CD8-positive, alpha-beta memory T cell (primary cell): ENCODE measurements around the gene TYK2. TPM values are rescaled to one million over a fixed set of nuclear protein-coding genes. Genes with fewer than 3 reads are reported as not detected.

ENCODE experiments used
- CTCF ChIA-PET: fragments of 350-600 bp; sonication (Branson Sonifier 250); formaldehyde crosslinking; loops from one replicate; lab custom pipeline; 2021; ENCODE audit warnings: antibody characterized with exemption; lab: Charles Lee
- POLR2A ChIA-PET: fragments of 350-600 bp; sonication (Branson Sonifier 250); formaldehyde crosslinking; loops from one replicate; lab custom pipeline; 2021; ENCODE audit warnings: antibody characterized with exemption; lab: Charles Lee
- DNase-seq, 5 donors: peaks; one replicate each; pipeline versions ENCODE4 v3.0.0 to v3.0.0-alpha.2; 2020 to 2022; ENCODE audit warnings: mixed read lengths in 1 of 5
- H3K27ac ChIP-seq: one replicate; pipeline ENCODE4 v1.7.0; 2013; ENCODE audit warnings: low read depth, mild to moderate bottlenecking, low read length, moderate library complexity
- H3K27me3 ChIP-seq: 2 replicates; pipeline ENCODE4 v1.7.0; 2013; ENCODE audit warnings: low read length, mild to moderate bottlenecking; ENCODE audit not compliant: insufficient read depth, poor library complexity, severe bottlenecking
- H3K36me3 ChIP-seq: 2 replicates; pipeline ENCODE4 v1.7.0; 2013; ENCODE audit warnings: mild to moderate bottlenecking, low read length, moderate library complexity; ENCODE audit not compliant: insufficient read depth
- H3K4me1 ChIP-seq: 2 replicates; pipeline ENCODE4 v1.7.0; 2013; ENCODE audit warnings: mild to moderate bottlenecking, low read length, moderate library complexity; ENCODE audit not compliant: insufficient read depth
- H3K4me3 ChIP-seq: 2 replicates; pipeline ENCODE4 v1.7.0; 2013; ENCODE audit warnings: mild to moderate bottlenecking, low read length
- H3K9me3 ChIP-seq: 2 replicates; pipeline ENCODE4 v1.7.0; 2013; ENCODE audit warnings: mild to moderate bottlenecking, low read length
- H3K27ac Mint-ChIP-seq, 8 donors: one replicate each; pipeline ENCODE4 v1.8.0; 2020 to 2021; ENCODE audit warnings: mixed read lengths in 8 of 8, mild to moderate bottlenecking in 6 of 8, inconsistent platforms in 3 of 8, moderate library complexity in 3 of 8
- H3K27me3 Mint-ChIP-seq, 2 donors: one replicate each; pipeline ENCODE4 v1.8.0; 2020 to 2021; ENCODE audit warnings: mixed read lengths in 2 of 2, mild to moderate bottlenecking in 1 of 2, moderate library complexity in 1 of 2
- H3K36me3 Mint-ChIP-seq, 3 donors: one replicate each; pipeline ENCODE4 v1.8.0; 2020 to 2021; ENCODE audit warnings: mixed read lengths in 3 of 3, inconsistent platforms in 1 of 3, mild to moderate bottlenecking in 1 of 3
- H3K4me1 Mint-ChIP-seq, 3 donors: one replicate each; pipeline ENCODE4 v1.8.0; 2020 to 2021; ENCODE audit warnings: mixed read lengths in 3 of 3, inconsistent platforms in 1 of 3, mild to moderate bottlenecking in 1 of 3
- H3K4me3 Mint-ChIP-seq, 7 donors: one replicate each; pipeline ENCODE4 v1.8.0; 2020 to 2021; ENCODE audit warnings: mixed read lengths in 7 of 7, mild to moderate bottlenecking in 6 of 7, moderate library complexity in 4 of 7, inconsistent platforms in 2 of 7
- H3K9me3 Mint-ChIP-seq, 5 donors: one replicate each; pipeline ENCODE4 v1.8.0; 2020 to 2022; ENCODE audit warnings: mixed read lengths in 5 of 5, mild to moderate bottlenecking in 3 of 5, moderate library complexity in 2 of 5, inconsistent platforms in 1 of 5
- polyA plus RNA-seq: library from polyadenylated mRNA; unstranded; fragments of 300-500 nt; fragmentation: Illumina TruSeq; gene quantifications from one replicate; pipeline ENCODE4 v1.2.3, GENCODE V29; 2021
- total RNA-seq, 2 experiments: library from RNA; stranded (reverse); gene quantifications; one replicate each; pipeline ENCODE4 v1.2.3, GENCODE V29; 2021

TYK2 gene
- total and polyA plus RNA-seq, 3 experiments from 2014 or later, result 74.4 to 212 (median 210) TPM

GRCh38 chr19:10362259-10362658 is 18.1 kb downstream of the TYK2 start:
- no peaks in the 10 kb centered on the region for H3K9me3 ChIP-seq
- H3K36me3 Mint-ChIP-seq, result peaks cover 3 to 85% (median 9%) of the 10 kb centered on the region in 3 donors
- ChIA-PET CTCF (no interaction called here), POLR2A (interaction anchor here (0.6 kb wide), 1 partner anchor 88 kb away, joined by 5 read pairs; no protein-coding TSS in a partner anchor)
- no peak for DNase-seq
- no peaks in the 10 kb centered on the region for H3K27me3 Mint-ChIP-seq
- H3K36me3 ChIP-seq, result peaks cover 15% of the 10 kb centered on the region
- H3K27me3 ChIP-seq, result no peaks in the 10 kb centered on the region
- no peak overlapping the region for H3K27ac ChIP-seq
- no peak overlapping the region for H3K4me3 ChIP-seq
- no peaks in the 10 kb centered on the region for H3K4me1 Mint-ChIP-seq
- H3K4me1 ChIP-seq, result no peaks in the 10 kb centered on the region
- H3K4me3 Mint-ChIP-seq, result no peak overlapping the region
- H3K9me3 Mint-ChIP-seq, result no peaks in the 10 kb centered on the region
- H3K27ac Mint-ChIP-seq, result no peak overlapping the region

- no peak overlapping the region for H3K27ac Mint-ChIP-seq
- CTCF ChIA-PET, result no interaction called here
- DNase-seq, result no peak
- H3K27me3 ChIP-seq, result no peaks in the 10 kb centered on the region
- H3K9me3 ChIP-seq, result no peaks in the 10 kb centered on the region
- no peak overlapping the region for H3K4me3 ChIP-seq
- H3K4me1 Mint-ChIP-seq, result no peaks in the 10 kb centered on the region
- H3K9me3 Mint-ChIP-seq, result no peaks in the 10 kb centered on the region
- H3K4me3 Mint-ChIP-seq, result no peak overlapping the region
- H3K27me3 Mint-ChIP-seq, result no peaks in the 10 kb centered on the region
- POLR2A ChIA-PET, result no interaction called here
- no peaks in the 10 kb centered on the region for H3K4me1 ChIP-seq
- H3K36me3 ChIP-seq, result peaks cover 15% of the 10 kb centered on the region
- peaks cover 2 to 82% (median 9%) of the 10 kb centered on the region in 3 donors for H3K36me3 Mint-ChIP-seq
- H3K27ac ChIP-seq, result no peak overlapping the region
These were observed 18.8 kb downstream of the TYK2 start for GRCh38 chr19:10361569-10362011.

- H3K27ac ChIP-seq, result no peak overlapping the region
- no peaks in the 10 kb centered on the region for H3K9me3 ChIP-seq
- ChIA-PET POLR2A (interaction anchor here (0.6 kb wide), 2 partner anchors 137 to 1825 kb away, joined by 3 to 4 read pairs; no protein-coding TSS in a partner anchor), CTCF (no interaction called here)
- no peaks in the 10 kb centered on the region for H3K4me1 ChIP-seq
- H3K27me3 ChIP-seq, result no peaks in the 10 kb centered on the region
- no peaks in the 10 kb centered on the region for H3K4me1 Mint-ChIP-seq
- H3K4me3 Mint-ChIP-seq, result no peak overlapping the region
- no peak overlapping the region for H3K4me3 ChIP-seq
- peaks cover 20% of the 10 kb centered on the region for H3K36me3 ChIP-seq
- peaks cover 4 to 77% (median 10%) of the 10 kb centered on the region in 3 donors for H3K36me3 Mint-ChIP-seq
- H3K27me3 Mint-ChIP-seq, result peaks cover 0 to 2% of the 10 kb centered on the region in 2 donors
- H3K27ac Mint-ChIP-seq, result no peak overlapping the region
- no peaks in the 10 kb centered on the region for H3K9me3 Mint-ChIP-seq
- no peak for DNase-seq
These were observed 23.9 kb downstream of the TYK2 start for GRCh38 chr19:10356431-10356830.

- H3K4me3 ChIP-seq, result no peak overlapping the region
- no peaks in the 10 kb centered on the region for H3K4me1 ChIP-seq
- peak in 3 of 5 donors; percentile 18 to 29 (median 18) for DNase-seq
- Mint-ChIP-seq H3K36me3 (peaks cover 0 to 71% (median 10%) of the 10 kb centered on the region in 3 donors), H3K4me1 (no peaks in the 10 kb centered on the region), H3K9me3 (no peaks in the 10 kb centered on the region), H3K4me3 (peak overlapping the region in 1 of 7 donors; percentile 54), H3K27ac (no peak overlapping the region), H3K27me3 (peaks cover 0 to 2% of the 10 kb centered on the region in 2 donors)
- ChIA-PET CTCF (interaction anchor here (1.0 kb wide), 1 partner anchor 35 kb away, joined by 3 read pairs; no protein-coding TSS in a partner anchor), POLR2A (interaction anchor here (0.8 kb wide), 1 partner anchor 52 kb away, joined by 3 read pairs; no protein-coding TSS in a partner anchor)
- H3K9me3 ChIP-seq, result no peaks in the 10 kb centered on the region
- H3K27me3 ChIP-seq, result no peaks in the 10 kb centered on the region
- H3K36me3 ChIP-seq, result peaks cover 16% of the 10 kb centered on the region
- H3K27ac ChIP-seq, result no peak overlapping the region
These were observed 26.5 kb downstream of the TYK2 start for GRCh38 chr19:10353793-10354391.

GRCh38 chr19:10352764-10353671 is 27.4 kb downstream of the TYK2 start:
- Histone ChIP-seq H3K27me3 (no peaks in the 10 kb centered on the region), H3K9me3 (no peaks in the 10 kb centered on the region), H3K4me3 (no peak overlapping the region), H3K4me1 (no peaks in the 10 kb centered on the region), H3K27ac (no peak overlapping the region), H3K36me3 (peaks cover 16% of the 10 kb centered on the region)
- Mint-ChIP-seq H3K4me3 (no peak overlapping the region), H3K9me3 (no peaks in the 10 kb centered on the region), H3K4me1 (no peaks in the 10 kb centered on the region), H3K27ac (no peak overlapping the region), H3K36me3 (peaks cover 0 to 66% (median 10%) of the 10 kb centered on the region in 3 donors), H3K27me3 (peaks cover 0 to 2% of the 10 kb centered on the region in 2 donors)
- POLR2A ChIA-PET, result no interaction called here
- CTCF ChIA-PET, result no interaction called here
- no peak for DNase-seq

GRCh38 chr19:10346509-10346908 is 33.9 kb downstream of the TYK2 start:
- Histone ChIP-seq H3K9me3 (no peaks in the 10 kb centered on the region), H3K27me3 (no peaks in the 10 kb centered on the region), H3K27ac (no peak overlapping the region), H3K4me1 (no peaks in the 10 kb centered on the region), H3K36me3 (no peaks in the 10 kb centered on the region), H3K4me3 (no peak overlapping the region)
- Mint-ChIP-seq H3K9me3 (no peaks in the 10 kb centered on the region), H3K4me1 (no peaks in the 10 kb centered on the region), H3K27ac (no peak overlapping the region), H3K4me3 (no peak overlapping the region), H3K36me3 (peaks cover 0 to 15% (median 2%) of the 10 kb centered on the region in 3 donors), H3K27me3 (no peaks in the 10 kb centered on the region)
- ChIA-PET CTCF (no interaction called here), POLR2A (no interaction called here)
- DNase-seq, result no peak

- Histone ChIP-seq H3K27ac (no peak overlapping the region), H3K27me3 (no peaks in the 10 kb centered on the region), H3K9me3 (no peaks in the 10 kb centered on the region), H3K4me1 (peaks cover 12% of the 10 kb centered on the region), H3K4me3 (no peak overlapping the region), H3K36me3 (no peaks in the 10 kb centered on the region)
- H3K36me3 Mint-ChIP-seq, result peaks cover 0 to 1% (median 0%) of the 10 kb centered on the region in 3 donors
- ChIA-PET CTCF (interaction anchor here (1.1 to 2.2 kb wide), 2 partner anchors 44 to 74 kb away, joined by 3 to 6 read pairs; partner anchors contain the start of gene ICAM1), POLR2A (no interaction called here)
- no peak for DNase-seq
- no peak overlapping the region for H3K4me3 Mint-ChIP-seq
- no peak overlapping the region for H3K27ac Mint-ChIP-seq
- H3K4me1 Mint-ChIP-seq, result peaks cover 4 to 8% (median 5%) of the 10 kb centered on the region in 3 donors
- no peaks in the 10 kb centered on the region for H3K9me3 Mint-ChIP-seq
- no peaks in the 10 kb centered on the region for H3K27me3 Mint-ChIP-seq
These were observed 35.6 kb downstream of the TYK2 start for GRCh38 chr19:10344780-10345179.
